GM10266 (cell line): Measurements from ENCODE around the gene ACP7.

Experiments
- DNase-seq: peaks from one replicate; pipeline ENCODE4 v3.0.0; 2012; ENCODE audit errors: extremely low spot score
- TF ChIP-seq, protein P1 (sequence below): IDR thresholded peaks from 2 replicates; pipeline ENCODE4 v1.5.1; 2012; ENCODE audit warnings: mild to moderate bottlenecking, low read depth; ENCODE audit not compliant: control insufficient read depth, insufficient read depth; ENCODE audit errors: missing control alignments

Gene ACP7

GRCh38 chr19:39154100-39154628 lies 70.0 kb downstream of the ACP7 start:
- no peak for DNase-seq
- TF ChIP-seq, protein P1, sequence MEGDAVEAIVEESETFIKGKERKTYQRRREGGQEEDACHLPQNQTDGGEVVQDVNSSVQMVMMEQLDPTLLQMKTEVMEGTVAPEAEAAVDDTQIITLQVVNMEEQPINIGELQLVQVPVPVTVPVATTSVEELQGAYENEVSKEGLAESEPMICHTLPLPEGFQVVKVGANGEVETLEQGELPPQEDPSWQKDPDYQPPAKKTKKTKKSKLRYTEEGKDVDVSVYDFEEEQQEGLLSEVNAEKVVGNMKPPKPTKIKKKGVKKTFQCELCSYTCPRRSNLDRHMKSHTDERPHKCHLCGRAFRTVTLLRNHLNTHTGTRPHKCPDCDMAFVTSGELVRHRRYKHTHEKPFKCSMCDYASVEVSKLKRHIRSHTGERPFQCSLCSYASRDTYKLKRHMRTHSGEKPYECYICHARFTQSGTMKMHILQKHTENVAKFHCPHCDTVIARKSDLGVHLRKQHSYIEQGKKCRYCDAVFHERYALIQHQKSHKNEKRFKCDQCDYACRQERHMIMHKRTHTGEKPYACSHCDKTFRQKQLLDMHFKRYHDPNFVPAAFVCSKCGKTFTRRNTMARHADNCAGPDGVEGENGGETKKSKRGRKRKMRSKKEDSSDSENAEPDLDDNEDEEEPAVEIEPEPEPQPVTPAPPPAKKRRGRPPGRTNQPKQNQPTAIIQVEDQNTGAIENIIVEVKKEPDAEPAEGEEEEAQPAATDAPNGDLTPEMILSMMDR = no peak

DNA sequence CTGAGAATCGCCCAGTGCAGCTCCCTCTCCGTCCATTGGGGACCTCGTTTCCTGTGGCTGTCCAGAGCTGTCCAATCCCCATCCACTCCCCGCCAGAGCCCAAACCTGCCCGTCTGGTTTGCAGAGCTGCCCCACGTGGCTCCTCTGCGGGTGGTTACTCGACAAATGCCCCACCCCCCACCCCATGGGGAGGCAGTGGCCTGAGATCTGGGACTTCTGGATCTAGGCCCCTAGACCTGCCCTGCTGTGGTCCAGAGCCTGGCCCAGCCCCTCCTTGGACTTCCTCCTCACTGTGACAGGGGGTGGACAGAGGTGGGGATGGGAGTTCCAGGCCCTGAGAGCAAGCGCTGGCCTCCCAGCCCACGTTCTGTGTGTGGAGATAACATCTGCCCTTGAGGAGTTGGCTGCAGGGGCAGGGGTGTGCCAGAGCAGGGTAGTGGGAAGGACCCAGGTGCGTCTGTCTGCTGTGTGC lies 70.5 kb downstream of the ACP7 start:
- DNase-seq = no peak
- TF ChIP-seq, protein P1 = no peak

GRCh38 chr19:39155114-39155700 lies 71.0 kb downstream of the ACP7 start:
- TF ChIP-seq, protein P1 = no peak
- no peak for DNase-seq

DNA sequence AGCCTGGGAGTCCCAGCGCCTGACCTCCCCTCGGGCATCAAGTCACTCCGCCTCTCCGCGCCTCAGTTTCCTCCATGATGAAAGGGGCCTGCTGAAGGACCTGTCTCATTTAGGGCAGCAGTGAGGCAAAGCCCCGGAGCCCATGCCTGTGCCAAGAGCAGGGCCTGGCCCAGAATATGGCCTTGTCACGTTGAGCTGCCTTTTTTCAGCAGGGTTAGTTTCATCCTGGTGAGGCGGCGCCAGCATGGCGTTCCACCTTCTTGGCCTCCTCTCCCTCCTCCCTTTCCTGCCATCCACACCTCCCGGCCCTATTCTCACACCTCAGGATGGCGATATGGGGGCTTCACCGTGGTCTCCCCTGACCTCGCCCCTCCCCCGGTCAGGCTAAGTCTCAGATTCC lies 71.6 kb downstream of the ACP7 start:
- TF ChIP-seq, protein P1 = no peak

DNA sequence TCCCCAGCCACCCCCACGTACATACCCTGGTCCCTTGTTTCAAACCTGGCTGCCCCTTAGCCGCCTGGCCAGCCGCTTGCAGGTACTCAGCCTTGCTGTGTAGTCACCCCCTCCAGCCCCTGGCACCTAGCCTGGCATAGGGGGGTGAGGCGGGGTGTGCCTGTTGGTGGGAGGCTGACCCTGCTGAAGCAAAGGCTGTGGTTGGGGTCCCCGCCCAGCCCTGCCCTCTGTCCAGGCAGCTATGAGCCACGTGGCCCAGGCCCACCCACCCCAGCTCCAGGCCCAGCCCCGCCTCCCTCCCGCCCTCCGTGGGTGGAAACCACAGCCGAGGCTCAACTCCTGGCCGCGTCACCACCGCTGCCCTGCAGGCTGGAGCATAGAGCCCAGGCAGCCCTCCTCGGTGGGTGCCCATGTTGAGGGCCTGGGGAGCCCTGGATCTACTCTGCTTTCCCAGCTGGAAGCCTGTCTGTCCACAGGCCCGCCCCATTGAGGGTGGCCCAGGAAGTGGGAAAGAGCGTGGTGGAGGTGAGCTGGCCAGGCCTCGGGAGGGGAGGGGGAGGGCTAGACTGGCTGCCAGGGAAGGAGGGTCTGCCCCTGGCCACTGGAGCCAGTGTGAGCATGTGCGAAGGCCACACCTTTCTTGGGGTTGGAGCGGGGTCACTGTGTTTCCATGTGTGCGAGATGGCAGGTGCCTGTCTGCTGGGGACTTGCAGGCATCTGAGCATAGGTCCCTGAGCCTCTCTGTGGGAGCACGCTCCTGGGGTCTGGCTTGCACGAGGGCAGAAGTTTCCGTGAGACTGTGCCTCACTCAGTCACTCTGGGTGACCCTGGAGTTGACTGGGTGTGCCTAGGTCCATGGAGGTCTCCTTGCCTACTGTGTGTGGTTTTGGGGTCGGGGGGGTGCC lies 72.4 kb downstream of the ACP7 start:
- no peak for DNase-seq
- TF ChIP-seq, protein P1 = no peak

More for the DNA sequence above, 71.6 kb downstream of the ACP7 start:
- DNase-seq = no peak

- DNase-seq = no peak
- TF ChIP-seq, protein P1 = no peak
Measured at GRCh38 chr19:39157275-39157996, 73.3 kb downstream of the ACP7 start.
